ENCODE data around the gene NFIX. TPM values are rescaled to one million over a fixed set of nuclear protein-coding genes. Genes with fewer than 3 reads are reported as not detected.

The NFIX gene
- total RNA-seq, 1 donor = 114 TPM

DNA sequence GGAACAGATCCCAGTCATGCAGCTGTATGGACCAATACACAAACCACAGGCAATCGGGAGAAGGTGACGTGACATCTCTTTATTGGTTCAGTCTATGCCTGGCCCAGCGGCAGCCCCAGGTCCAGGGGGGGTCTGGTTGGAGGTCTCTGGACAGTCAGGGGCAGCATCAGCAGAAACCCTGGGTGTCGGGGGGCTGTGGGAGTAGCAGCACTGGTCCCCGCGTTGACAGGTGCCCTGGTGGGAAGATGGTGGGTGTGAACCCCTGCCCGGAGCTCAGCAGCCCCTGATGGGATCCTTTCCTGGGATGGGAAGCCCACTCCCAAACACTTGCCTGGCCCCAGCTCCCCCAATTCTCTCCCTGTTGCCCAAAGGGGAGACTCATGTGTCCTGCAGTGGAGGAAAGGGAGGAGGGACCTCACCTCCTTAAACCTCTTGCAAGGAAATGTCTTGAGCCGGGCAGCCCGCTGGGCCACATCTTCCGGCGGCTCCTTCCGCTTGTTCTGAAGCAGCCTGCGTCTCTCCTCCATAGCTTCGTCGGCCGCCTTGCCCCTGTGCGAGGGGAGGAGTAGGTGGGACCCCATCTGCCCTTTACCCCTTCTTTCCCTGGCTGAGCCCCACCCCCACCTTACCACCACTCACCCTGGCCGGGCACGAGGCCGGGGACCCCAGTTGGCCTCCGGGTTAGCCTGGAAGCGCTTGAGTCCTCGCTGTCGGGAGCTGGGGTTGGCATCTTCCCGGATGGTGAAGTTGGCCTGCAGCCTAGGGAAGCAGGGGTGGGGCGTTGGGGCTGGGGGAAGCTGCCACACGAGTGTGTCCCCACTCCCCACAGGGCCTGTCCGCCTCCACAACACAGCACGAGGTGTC is 109.8 kb downstream of the NFIX start:
- DNase-seq (ENCODE audit: insufficient read length, low spot score, missing footprints) = no peak
- Histone ChIP-seq H3K4me1 (ENCODE audit: insufficient read depth, low read length) (peaks cover 10% of the 10 kb centered on the region), H2AFZ (ENCODE audit: low read length) (no peak overlapping the region), H3K27me3 (ENCODE audit: insufficient read depth, low read length) (no peaks in the 10 kb centered on the region), H4K20me1 (ENCODE audit: insufficient read depth, low read length) (peaks cover 4% of the 10 kb centered on the region), H3K4me3 (ENCODE audit: insufficient read depth, low read length) (no peak overlapping the region), H3K79me2 (ENCODE audit: insufficient read depth, low read length) (no peaks in the 10 kb centered on the region), H3K36me3 (ENCODE audit: insufficient read depth, low read length) (peaks cover 13% of the 10 kb centered on the region), H3K9me3 (ENCODE audit: low read depth, low read length) (no peaks in the 10 kb centered on the region), H3K4me2 (ENCODE audit: insufficient read depth, low read length) (no peak overlapping the region), H3K27ac (ENCODE audit: low read depth, low read length) (no peak overlapping the region)
- TF ChIP-seq CTCF (IDR thresholded peaks at IDR 0.05; ENCODE audit: extremely low read depth, low read depth, low read length) = no peak

DNA sequence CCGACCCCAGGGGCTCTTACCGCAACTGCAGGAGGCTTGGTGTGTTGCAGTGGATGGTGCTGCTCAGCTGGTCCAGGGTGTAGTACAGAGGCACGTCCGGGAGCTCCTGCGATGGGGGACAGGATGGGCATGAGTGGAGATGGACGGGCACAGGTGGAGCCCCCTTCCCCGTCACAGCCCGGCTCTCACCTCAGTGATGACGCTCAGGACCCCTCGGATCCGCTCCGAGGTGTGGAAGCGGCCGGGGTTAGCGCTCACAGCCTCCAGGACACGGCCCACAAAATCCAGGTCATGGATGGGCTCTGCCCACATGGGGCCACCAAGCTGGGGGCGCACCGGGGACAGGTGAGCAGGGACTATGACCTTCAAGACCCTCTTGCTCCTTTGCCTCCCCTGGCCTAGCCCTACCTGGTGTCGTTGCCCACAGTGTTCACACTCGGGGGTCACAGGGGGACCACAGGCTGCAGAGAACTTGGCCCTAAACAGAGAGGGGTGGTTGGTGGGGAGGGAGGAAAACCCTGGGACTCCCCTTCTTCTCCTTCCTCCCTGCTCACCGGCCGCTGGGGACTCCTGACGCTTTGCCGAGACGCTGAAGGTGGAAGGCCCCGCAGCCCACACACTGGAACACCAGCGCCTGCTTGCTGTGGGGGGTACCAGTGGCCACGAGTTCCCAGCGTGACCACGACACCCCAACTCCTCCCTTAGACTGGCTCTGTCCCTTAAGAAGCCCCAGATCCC is 114.3 kb downstream of the NFIX start:
- H3K27me3 ChIP-seq (ENCODE audit: insufficient read depth, low read length) = no peaks in the 10 kb centered on the region
- H3K79me2 ChIP-seq (ENCODE audit: insufficient read depth, low read length) = no peaks in the 10 kb centered on the region
- peaks cover 26% of the 10 kb centered on the region for H3K36me3 ChIP-seq (ENCODE audit: insufficient read depth, low read length)

DNA sequence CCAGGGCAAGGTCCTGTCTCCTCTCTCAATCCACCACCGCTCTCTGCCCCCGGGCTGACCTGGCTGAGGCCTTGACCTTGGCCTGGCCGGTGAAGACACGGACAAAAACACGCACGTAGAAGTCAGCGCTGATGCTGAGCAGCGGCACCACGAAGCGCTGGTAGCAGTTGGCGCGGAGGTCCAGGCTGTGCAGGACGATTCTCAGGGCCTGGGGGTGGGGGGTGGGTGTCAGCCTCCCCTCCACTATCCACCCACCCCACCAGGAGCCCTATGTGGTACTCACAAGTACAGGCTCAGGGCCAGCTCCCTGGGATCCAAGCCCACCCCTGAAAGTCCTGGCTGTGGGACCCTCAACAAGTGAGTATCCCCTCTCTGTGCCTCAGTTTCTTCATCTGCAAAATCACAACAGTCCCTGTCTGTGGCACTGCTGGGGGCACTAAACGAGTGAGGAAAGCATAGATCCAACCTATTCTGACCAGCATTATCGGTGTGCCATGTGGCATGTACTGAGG is 114.9 kb downstream of the NFIX start:
- no peak overlapping the region for H3K4me2 ChIP-seq (ENCODE audit: insufficient read depth, low read length)
- H2AFZ ChIP-seq (ENCODE audit: low read length) = no peak overlapping the region
- no peaks in the 10 kb centered on the region for H3K9me3 ChIP-seq (ENCODE audit: low read depth, low read length)
- H3K27ac ChIP-seq (ENCODE audit: low read depth, low read length) = no peak overlapping the region
- peak; percentile 36 for DNase-seq (ENCODE audit: insufficient read length, low spot score, missing footprints)
- no peaks in the 10 kb centered on the region for H3K27me3 ChIP-seq (ENCODE audit: insufficient read depth, low read length)
- H3K36me3 ChIP-seq (ENCODE audit: insufficient read depth, low read length) = peaks cover 30% of the 10 kb centered on the region
- H3K4me3 ChIP-seq (ENCODE audit: insufficient read depth, low read length) = no peak overlapping the region
- no peaks in the 10 kb centered on the region for H4K20me1 ChIP-seq (ENCODE audit: insufficient read depth, low read length)
- H3K4me1 ChIP-seq (ENCODE audit: insufficient read depth, low read length) = peaks cover 2% of the 10 kb centered on the region
- no peak for TF ChIP-seq CTCF (IDR thresholded peaks at IDR 0.05; ENCODE audit: extremely low read depth, low read depth, low read length)
- peaks cover 2% of the 10 kb centered on the region for H3K79me2 ChIP-seq (ENCODE audit: insufficient read depth, low read length)

More for the DNA sequence above, 114.3 kb downstream of the NFIX start:
- Histone ChIP-seq H2AFZ (ENCODE audit: low read length) (no peak overlapping the region), H3K4me3 (ENCODE audit: insufficient read depth, low read length) (no peak overlapping the region), H3K4me2 (ENCODE audit: insufficient read depth, low read length) (no peak overlapping the region), H3K4me1 (ENCODE audit: insufficient read depth, low read length) (no peaks in the 10 kb centered on the region), H3K9me3 (ENCODE audit: low read depth, low read length) (no peaks in the 10 kb centered on the region), H4K20me1 (ENCODE audit: insufficient read depth, low read length) (no peaks in the 10 kb centered on the region), H3K27ac (ENCODE audit: low read depth, low read length) (no peak overlapping the region)
- TF ChIP-seq CTCF (IDR thresholded peaks at IDR 0.05; ENCODE audit: extremely low read depth, low read depth, low read length) = no peak
- DNase-seq (ENCODE audit: insufficient read length, low spot score, missing footprints) = peak; percentile 52

DNA sequence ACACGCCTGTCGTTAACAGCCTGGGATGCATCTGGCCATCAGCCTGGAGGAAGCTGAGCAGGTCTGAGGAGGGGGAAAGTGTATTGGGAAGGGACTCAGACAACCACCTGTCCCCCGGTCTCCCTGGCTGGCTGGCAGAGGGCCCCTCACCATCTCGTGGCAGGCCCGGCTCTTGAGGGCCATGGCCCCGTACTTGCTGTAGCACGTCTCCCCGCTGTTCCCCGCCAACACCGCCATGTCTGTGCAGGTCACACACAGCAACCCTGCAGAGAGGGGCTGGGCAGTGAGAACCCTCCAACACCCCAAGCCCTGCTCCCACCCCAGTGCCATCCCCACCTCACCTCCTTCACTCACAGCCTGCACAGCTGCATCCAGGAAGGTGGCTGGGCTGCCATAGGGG is 117.3 kb downstream of the NFIX start:
- Histone ChIP-seq H3K9me3 (ENCODE audit: low read depth, low read length) (no peaks in the 10 kb centered on the region), H4K20me1 (ENCODE audit: insufficient read depth, low read length) (no peaks in the 10 kb centered on the region), H3K4me2 (ENCODE audit: insufficient read depth, low read length) (no peak overlapping the region), H3K36me3 (ENCODE audit: insufficient read depth, low read length) (peaks cover 26% of the 10 kb centered on the region), H3K79me2 (ENCODE audit: insufficient read depth, low read length) (peaks cover 16% of the 10 kb centered on the region), H3K4me1 (ENCODE audit: insufficient read depth, low read length) (peaks cover 18% of the 10 kb centered on the region), H3K4me3 (ENCODE audit: insufficient read depth, low read length) (no peak overlapping the region), H2AFZ (ENCODE audit: low read length) (no peak overlapping the region), H3K27me3 (ENCODE audit: insufficient read depth, low read length) (no peaks in the 10 kb centered on the region), H3K27ac (ENCODE audit: low read depth, low read length) (no peak overlapping the region)
- peak; percentile 73 for DNase-seq (ENCODE audit: insufficient read length, low spot score, missing footprints)
- TF ChIP-seq CTCF (IDR thresholded peaks at IDR 0.05; ENCODE audit: extremely low read depth, low read depth, low read length) = no peak
